GM21786 (cell line): ENCODE data around the gene PPP1CA.

ENCODE experiments used
- ATAC-seq: cut with Tn5 transposase; IDR thresholded peaks from one replicate; pipeline ENCODE4 v1.9.1; 2021; ENCODE audit not compliant: unreplicated experiment

The PPP1CA gene

DNA sequence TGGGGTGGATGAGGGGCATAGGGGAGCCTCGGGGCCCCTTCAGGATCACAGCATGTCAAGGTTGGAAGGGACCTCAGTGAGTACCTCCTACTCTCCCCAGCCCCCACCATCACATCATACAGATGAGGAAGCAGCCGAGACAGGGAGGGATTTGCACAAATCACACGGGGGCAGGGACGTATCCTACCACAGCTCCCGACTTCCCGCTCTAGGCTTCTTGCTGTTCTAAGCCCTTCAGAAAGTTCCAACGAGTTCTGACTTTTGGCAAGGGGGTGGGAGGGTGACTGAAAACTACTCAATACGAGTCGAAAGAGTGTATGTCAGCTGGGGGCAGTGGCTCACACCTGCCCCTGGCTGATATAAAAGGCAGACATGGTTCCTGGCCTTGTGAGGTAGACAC, 14.6 kb downstream of the PPP1CA start:
- no peak for ATAC-seq

DNA sequence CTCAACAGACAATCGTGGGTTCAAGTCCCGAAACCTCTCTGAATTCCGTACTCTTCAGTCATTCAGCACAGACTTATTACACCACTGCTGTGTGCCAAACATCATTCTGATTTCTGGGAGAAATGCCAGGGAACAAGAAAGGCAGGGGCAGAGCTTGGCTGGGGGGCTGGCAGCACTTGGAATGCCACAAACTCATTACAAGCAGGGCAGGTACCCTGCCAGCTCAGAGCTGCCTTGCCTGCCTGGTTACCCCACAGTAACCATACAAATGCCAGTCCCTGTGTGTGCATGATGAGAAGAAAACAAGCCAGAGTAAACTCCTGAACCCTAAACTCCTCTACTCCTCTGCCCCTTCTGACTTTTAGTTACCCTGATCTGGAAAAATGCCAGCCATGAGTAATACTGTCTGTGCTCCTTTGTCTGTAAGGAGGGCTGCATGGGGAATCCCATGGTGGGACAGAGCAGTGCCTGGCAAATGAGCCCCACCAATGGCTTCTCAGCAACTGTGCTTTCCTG, 16.7 kb downstream of the PPP1CA start:
- no peak for ATAC-seq

DNA sequence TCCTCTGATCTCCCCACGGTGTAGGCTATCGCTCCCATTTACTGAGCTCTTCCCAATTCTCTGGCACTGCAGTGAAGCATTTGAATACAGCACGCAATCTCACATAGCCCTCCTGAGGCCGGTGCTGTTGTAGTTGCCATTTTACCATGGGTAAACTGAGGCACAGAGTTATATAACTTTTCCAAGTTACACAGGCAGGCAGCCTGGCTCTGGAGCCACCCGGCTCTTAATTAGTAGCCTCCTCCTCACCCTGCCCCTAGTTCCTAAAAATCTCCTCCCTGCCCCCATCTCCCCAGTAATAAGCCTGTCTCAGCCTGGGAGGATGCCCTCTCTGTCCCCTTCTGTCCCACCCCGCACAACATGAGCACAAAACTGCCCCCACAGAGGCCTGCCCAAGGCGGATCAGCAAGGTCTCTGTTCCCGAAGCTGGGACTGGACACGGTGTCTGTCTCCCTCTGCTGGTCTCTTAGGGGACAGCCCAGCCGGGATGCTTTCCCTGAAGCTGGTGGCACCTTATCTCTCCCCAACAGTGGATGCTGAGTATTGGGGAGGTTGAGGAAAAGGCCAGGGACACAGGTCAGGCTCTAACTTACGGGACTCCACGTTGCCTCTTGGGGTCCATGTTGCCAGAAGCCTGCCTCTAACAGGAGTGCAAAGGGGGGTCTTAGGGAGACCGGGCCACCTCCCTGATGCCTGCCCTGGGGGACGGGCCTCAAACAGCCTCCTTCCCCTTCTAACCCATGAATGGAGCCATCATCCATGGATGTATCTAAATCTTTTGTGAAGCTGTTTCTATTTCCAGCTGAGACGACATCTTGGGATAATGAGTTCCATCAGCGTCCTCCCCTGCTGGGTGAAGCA, 19.2 kb downstream of the PPP1CA start:
- peak; percentile 50 for ATAC-seq

DNA sequence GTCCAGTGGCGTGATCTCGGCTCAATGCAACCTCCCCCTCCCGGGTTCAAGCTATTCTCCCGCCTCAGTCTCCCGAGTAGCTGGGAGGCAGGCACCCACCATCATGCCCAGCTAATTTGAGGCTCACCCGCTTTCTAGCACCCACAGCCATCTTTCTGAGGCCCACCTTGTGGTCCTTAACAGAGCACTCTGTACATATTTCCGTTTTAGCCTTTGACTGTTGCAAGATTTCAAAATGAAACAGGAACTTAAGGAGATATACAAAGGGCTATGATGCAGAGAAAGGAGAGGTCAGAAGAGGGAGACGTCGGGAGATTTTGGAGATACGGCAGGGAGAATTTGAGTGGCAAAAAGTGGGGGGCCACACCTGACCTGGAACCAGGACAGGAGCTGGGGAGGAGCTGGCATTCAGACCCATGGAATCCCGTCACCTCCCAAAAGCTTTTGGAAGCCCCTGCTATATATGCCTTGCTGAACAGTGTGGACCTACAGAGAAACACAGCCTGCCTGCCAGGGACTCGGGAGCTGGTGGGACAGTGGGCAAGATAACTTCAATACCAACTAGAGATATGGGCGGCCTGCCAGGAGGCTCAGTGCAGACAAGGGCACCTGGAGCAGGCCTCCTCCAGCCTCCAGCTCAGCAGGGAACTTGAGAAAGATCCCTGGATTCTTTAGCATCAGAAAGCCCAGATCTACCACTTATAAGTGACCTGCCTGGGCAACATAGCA, 20.2 kb downstream of the PPP1CA start:
- ATAC-seq, result no peak

- no peak for ATAC-seq
Observed at GRCh38 chr11:67379061-67380058, 22.3 kb downstream of the PPP1CA start.

- ATAC-seq, result no peak
Observed at GRCh38 chr11:67378544-67378943, 23.1 kb downstream of the PPP1CA start.

GRCh38 chr11:67376873-67377808, 24.5 kb downstream of the PPP1CA start:
- no peak for ATAC-seq

DNA sequence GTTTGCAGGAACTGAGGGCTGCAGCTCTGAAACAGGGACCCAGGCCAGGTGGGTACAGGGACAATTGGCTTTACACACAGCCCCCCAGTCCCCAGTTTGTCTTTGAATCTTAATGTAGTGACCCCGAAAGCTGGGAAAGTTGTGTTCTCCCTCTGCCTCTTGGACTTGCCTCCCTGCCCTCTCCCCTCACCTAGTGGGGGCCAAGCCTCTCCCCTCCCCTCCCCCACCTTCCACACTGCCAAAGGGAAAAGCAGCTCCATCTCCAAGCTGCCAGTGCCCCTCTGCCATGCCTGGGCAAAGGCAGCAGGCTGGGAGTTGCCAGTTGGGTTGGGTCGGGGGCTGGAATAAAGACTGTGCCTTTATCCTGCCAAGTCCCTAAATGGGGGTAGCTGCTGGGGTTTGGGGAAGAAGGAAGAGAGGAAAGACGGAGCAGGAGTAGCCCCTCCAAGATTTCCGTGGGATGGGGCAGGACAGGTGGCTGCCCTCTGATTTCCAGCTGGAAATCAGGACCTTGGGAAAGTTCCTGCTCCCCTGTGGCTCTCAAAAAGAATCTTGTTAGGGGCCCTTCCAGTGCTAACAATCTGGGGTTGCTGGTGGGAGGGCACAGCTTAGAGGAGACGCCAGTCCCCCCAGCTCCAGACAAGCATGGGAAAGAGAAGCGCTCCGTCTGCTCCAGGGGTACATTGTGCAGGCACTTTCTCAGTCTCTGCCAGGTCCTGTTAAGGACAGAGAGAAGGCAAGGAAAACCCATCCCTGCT, 25.4 kb downstream of the PPP1CA start:
- ATAC-seq, result no peak

DNA sequence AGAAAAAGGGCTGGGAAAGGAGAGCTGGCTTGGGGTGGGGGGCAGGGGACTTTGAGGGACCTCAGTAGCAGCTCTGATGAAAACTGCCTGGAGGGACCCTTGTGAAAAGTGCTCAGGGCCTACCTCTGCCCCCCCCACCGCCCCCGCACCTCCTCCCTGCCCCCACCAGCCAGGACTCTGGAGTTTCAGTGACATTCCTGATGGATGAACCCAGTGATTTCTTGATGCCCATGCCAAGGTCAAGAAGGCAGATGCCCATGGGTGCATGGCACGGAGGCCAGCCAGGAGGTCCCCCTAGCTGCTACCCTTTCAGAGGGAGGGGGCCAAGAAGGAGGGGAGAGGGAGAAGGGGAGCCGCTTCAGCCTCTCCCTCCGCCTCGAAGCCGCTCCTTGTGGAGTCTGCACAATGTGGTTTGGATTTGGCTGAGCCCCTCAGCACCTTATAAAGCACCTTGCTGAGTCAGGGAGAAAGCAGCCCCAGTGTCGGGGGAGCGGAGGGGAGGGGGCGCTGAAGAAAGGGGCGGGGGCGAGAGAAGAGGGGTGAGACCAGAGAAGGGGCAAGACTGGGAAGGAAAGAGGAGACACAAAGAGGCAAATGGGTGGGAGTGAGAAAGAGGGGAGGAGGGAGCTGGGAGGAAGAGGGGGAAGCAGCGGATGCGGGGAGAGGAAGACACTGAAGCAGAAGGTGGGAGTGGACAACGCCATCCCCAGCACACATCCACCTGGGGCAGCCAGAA, 26.2 kb downstream of the PPP1CA start:
- no peak for ATAC-seq

- ATAC-seq, result no peak
Observed at GRCh38 chr11:67374571-67375281, 26.9 kb downstream of the PPP1CA start.

- no peak for ATAC-seq
Observed at GRCh38 chr11:67373648-67374570, 27.7 kb downstream of the PPP1CA start.

- ATAC-seq, result no peak
Observed at GRCh38 chr11:67372993-67373647, 28.5 kb downstream of the PPP1CA start, which contains the start of gene CLCF1. CLCF1 (minus strand) TSS chr11:67373598; CDS start chr11:67373539, 59 bp downstream.

- ATAC-seq, result no peak
Observed at GRCh38 chr11:67372321-67372992, 29.2 kb downstream of the PPP1CA start.

GRCh38 chr11:67371911-67372320, 29.7 kb downstream of the PPP1CA start:
- no peak for ATAC-seq

GRCh38 chr11:67371189-67371910, 30.3 kb downstream of the PPP1CA start:
- ATAC-seq, result no peak
